Transverse colon (tissue), 3 donors: Measurements from ENCODE around the gene TYMP.

ENCODE experiments used
- EP300 ChIP-seq: sonication (generic); formaldehyde crosslinking; IDR thresholded peaks from one replicate; pipeline ENCODE4 v1.6.1; 2017; ENCODE audit warnings: antibody characterized with exemption, low read depth
- POLR2A ChIP-seq: fragments of 450-650 bp; IDR thresholded peaks from one replicate; pipeline ENCODE4 v1.6.1; 2016; ENCODE audit warnings: antibody characterized with exemption, mild to moderate bottlenecking, moderate library complexity
- TF ChIP-seq, protein P1 (sequence below), 5 experiments: fragments of 200-600 bp in 3 of 5; fragments of 450-650 bp in 2 of 5; sonication (generic) in 3 of 5; IDR thresholded peaks; 1 replicate in 2 of 5; 2 replicates in 3 of 5; pipeline ENCODE4 v1.5.1; 2016 to 2017; ENCODE audit warnings: antibody characterized with exemption in 5 of 5, inconsistent platforms in 3 of 5, mild to moderate bottlenecking in 2 of 5, moderate library complexity in 1 of 5

DNA sequence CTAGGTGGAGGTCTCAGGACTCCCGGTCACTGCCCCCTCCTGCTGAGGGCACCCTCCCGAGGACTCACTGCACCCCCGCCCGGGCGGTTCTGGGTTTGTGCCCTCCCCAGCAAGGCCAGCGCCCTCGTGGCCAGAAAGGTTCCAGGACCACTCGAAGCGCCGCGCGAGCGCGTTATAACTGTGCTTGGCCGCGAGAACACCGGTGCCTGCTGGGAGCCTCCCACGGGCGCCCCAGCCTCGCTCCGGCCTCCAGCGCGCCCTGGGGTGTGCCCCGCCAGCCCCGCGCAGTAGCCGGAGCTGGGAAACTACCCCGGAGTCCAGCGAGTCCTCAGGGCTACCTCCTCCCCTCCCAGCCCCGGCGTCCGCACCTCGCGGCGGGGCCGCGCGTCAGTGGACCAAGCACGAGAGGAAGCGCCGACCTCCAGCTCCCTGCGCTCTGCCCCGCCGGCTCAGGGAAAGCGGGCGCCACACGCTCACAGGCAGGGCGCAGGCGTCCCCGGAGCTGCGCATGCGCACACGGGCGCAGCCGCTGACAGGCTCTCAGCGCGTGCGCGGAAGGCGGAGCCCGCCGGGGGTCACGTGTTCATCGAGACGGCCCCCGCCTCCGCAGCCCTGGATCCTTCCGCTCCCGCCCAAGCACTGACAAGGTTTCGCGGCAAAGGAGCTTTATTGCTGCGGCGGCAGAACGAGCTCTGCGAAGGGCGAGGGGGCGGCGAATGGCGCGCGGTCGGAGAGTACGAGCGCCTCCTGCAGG, 4.5 kb downstream of the TYMP start, which contains the start of gene SCO2:
- TF ChIP-seq, protein P1, sequence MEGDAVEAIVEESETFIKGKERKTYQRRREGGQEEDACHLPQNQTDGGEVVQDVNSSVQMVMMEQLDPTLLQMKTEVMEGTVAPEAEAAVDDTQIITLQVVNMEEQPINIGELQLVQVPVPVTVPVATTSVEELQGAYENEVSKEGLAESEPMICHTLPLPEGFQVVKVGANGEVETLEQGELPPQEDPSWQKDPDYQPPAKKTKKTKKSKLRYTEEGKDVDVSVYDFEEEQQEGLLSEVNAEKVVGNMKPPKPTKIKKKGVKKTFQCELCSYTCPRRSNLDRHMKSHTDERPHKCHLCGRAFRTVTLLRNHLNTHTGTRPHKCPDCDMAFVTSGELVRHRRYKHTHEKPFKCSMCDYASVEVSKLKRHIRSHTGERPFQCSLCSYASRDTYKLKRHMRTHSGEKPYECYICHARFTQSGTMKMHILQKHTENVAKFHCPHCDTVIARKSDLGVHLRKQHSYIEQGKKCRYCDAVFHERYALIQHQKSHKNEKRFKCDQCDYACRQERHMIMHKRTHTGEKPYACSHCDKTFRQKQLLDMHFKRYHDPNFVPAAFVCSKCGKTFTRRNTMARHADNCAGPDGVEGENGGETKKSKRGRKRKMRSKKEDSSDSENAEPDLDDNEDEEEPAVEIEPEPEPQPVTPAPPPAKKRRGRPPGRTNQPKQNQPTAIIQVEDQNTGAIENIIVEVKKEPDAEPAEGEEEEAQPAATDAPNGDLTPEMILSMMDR (IDR thresholded peaks at IDR 0.05), result peak in 4 of 5 experiments; percentile 24 to 56 (median 42)
- TF ChIP-seq POLR2A, result peak; percentile 90
- TF ChIP-seq EP300, result no peak
